ENCODE measurements around the gene NDST1. TPM values are rescaled to one million over a fixed set of nuclear protein-coding genes. Genes with fewer than 3 reads are reported as not detected.
A peak's percentile ranks its signal among the peaks of the same experiment; 100 is the strongest.

The NDST1 gene
- total RNA-seq, 1 donor from 2014 or later = 132 TPM

DNA sequence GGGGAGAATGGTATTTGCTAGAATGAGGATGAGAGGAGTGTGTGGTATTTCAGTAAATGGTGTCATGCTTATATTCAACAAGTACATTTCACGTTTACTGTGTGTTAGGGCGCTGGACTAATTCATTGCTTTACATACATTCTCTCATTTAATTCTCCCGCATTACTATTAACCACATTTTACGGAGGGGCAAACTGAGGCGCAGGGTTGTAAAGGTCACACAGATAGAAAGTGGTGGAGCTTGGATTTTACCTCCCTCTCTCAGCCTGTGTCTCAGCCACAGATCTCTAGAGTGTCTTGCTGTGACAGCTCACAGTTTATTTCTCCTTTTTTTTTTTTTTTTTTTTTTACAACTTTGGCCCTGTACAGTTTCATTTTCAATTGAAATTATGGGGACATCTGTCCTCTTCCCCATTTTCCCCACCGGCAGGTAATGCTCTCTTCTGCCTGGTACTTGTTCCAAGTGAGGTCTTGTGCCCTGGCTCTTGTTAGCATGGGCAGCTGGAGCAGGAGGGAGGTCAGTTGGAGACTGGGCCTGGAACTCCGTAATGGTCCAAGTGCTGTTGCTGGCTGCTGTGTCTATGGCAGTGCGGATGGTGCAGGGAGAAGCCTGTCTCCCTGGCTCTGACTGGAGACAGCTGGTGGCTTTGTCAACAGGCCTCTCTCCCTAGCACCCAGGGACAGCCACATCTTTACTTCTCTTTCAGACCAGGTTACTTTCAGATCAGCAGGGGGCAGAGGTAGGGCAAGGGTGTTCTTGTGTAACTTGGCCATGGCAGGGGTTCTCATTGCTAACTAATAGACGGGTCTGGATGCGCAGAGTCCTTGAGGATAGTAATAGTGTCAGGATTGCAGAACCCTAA is 20.5 kb upstream of the NDST1 start:
- Mint-ChIP-seq H3K9me3 (no peaks in the 10 kb centered on the region), H3K4me3 (peak overlapping the region; percentile 69), H3K27ac (peak overlapping the region; percentile 93), H3K27me3 (ENCODE audit: low read depth) (no peaks in the 10 kb centered on the region), H3K36me3 (no peaks in the 10 kb centered on the region), H3K4me1 (peaks cover 59% of the 10 kb centered on the region)
- no peak for DNase-seq (ENCODE audit: low spot score in 2 of 2, unreplicated experiment in 2 of 2)
- TF ChIP-seq, protein P1, sequence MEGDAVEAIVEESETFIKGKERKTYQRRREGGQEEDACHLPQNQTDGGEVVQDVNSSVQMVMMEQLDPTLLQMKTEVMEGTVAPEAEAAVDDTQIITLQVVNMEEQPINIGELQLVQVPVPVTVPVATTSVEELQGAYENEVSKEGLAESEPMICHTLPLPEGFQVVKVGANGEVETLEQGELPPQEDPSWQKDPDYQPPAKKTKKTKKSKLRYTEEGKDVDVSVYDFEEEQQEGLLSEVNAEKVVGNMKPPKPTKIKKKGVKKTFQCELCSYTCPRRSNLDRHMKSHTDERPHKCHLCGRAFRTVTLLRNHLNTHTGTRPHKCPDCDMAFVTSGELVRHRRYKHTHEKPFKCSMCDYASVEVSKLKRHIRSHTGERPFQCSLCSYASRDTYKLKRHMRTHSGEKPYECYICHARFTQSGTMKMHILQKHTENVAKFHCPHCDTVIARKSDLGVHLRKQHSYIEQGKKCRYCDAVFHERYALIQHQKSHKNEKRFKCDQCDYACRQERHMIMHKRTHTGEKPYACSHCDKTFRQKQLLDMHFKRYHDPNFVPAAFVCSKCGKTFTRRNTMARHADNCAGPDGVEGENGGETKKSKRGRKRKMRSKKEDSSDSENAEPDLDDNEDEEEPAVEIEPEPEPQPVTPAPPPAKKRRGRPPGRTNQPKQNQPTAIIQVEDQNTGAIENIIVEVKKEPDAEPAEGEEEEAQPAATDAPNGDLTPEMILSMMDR (IDR thresholded peaks at IDR 0.05; ENCODE audit: unreplicated experiment) = no peak

DNA sequence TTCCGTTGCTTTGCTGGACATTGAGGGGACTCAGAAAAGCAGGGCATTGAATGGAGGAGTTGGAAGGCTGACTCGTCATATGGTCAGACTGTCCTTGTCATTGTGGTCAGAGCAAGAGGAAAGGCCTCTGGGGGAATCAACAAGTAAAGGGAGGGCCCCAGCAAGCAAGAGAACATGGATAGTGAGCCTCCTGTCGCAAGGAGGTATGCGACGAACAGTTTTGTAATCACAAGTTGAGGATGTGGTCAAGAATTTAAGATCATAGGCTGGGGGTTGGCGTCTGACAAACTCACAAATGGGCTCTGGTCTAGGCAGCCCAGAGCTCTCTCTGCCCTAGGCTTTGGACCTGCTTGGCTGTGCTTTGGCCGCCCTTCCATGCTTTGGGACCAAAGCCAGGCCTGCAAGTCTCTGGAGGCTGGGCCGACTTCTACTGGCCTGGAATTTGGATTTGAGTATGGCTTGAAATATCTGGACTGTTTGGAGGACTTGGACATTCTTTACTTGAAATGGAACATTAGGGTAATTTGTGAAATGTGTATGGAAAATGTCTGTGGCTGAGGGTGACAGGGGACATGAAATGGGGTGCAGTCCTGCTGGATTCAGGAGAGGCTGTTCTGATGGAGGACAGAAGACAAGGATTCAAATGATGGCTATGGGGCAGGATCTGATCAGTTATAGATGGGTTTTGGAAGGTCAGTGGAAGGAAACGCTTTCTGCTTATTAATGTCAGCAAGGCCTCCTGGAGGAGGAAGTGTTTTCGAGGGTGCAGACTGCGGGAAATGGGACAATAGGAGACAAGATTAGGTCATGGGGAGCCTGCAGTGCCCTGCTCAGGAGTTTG is 19.2 kb upstream of the NDST1 start:
- TF ChIP-seq, protein P1 (IDR thresholded peaks at IDR 0.05; ENCODE audit: unreplicated experiment) = no peak
- no peaks in the 10 kb centered on the region for H3K9me3 Mint-ChIP-seq
- no peaks in the 10 kb centered on the region for H3K36me3 Mint-ChIP-seq
- peak overlapping the region; percentile 93 for H3K27ac Mint-ChIP-seq
- H3K27me3 Mint-ChIP-seq (ENCODE audit: low read depth) = no peaks in the 10 kb centered on the region
- DNase-seq (ENCODE audit: low spot score in 2 of 2, unreplicated experiment in 2 of 2) = no peak
- H3K4me1 Mint-ChIP-seq = peaks cover 64% of the 10 kb centered on the region
- H3K4me3 Mint-ChIP-seq = peak overlapping the region; percentile 69

DNA sequence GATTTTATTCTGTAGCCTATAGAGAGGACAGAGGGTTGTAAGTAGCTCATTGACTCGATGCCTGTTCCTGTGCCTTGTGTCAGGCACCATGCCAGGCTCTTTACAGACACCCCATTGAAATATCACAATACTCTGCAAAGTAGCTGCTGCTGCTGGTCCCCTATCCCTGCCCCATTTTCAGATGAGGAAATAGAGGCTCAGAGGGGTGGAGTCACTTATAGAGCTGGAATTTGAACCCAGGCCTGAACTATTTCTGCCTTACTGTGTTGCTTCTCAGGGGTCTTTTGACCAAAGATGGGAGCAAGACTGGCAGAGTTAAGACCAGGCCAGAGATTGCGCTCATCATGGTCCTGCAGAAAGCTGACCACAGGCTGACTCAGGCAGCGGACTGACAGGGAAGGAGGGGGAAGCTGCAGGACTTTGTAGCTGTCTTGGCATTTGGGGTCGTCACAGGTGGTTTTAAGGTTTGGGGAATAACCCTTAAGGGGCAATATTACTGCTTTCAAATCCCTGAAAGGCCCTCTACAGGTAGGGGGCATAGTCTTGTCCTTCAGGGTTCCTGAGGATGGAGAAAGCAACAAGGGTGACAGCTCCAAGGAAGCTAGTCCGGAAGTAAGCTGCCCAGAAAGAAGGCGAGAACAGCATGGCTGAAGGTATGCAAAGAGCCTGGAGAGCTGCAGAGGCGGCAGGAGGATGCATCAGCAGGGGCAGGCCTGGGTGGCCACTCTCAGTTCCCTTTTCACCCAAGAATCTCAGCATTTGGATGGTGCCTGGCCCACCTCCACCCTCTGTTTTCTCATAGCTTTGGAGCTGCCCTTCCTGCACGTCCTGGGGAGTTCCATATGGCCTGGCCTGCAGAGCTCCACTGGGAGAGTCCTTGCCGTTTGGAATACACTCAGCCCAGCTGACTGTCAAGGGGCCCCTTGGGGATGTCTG is 18.3 kb upstream of the NDST1 start:
- Mint-ChIP-seq H3K4me1 (peaks cover 64% of the 10 kb centered on the region), H3K9me3 (no peaks in the 10 kb centered on the region), H3K36me3 (no peaks in the 10 kb centered on the region), H3K4me3 (no peak overlapping the region), H3K27ac (peak overlapping the region; percentile 77), H3K27me3 (ENCODE audit: low read depth) (no peaks in the 10 kb centered on the region)
- TF ChIP-seq, protein P1 (IDR thresholded peaks at IDR 0.05; ENCODE audit: unreplicated experiment) = no peak
- no peak for DNase-seq (ENCODE audit: low spot score in 2 of 2, unreplicated experiment in 2 of 2)

DNA sequence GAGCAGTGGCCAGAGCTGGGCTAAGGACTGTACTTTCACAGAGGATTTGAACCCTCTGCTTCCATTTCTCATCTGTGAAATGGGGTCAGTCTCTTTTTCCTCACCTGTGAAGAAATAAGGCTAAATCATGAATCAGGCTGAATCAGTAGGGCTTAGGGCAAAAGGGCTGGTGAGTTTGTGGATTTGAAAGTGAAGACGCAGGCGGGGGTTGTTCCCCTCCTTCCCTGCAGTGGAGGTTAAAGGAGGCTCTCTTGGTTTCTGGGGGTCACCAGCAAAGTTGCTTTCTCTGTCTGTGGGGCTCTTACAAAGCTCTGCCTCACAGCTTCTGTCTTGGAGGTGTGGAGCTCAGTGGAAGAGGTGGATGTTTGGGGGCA is 17.6 kb upstream of the NDST1 start:
- H3K27me3 Mint-ChIP-seq (ENCODE audit: low read depth) = no peaks in the 10 kb centered on the region
- TF ChIP-seq, protein P1 (IDR thresholded peaks at IDR 0.05; ENCODE audit: unreplicated experiment) = no peak
- no peaks in the 10 kb centered on the region for H3K36me3 Mint-ChIP-seq
- peak overlapping the region; percentile 77 for H3K27ac Mint-ChIP-seq
- no peaks in the 10 kb centered on the region for H3K9me3 Mint-ChIP-seq
- H3K4me1 Mint-ChIP-seq = peaks cover 59% of the 10 kb centered on the region
- no peak for DNase-seq (ENCODE audit: low spot score in 2 of 2, unreplicated experiment in 2 of 2)
- no peak overlapping the region for H3K4me3 Mint-ChIP-seq

DNA sequence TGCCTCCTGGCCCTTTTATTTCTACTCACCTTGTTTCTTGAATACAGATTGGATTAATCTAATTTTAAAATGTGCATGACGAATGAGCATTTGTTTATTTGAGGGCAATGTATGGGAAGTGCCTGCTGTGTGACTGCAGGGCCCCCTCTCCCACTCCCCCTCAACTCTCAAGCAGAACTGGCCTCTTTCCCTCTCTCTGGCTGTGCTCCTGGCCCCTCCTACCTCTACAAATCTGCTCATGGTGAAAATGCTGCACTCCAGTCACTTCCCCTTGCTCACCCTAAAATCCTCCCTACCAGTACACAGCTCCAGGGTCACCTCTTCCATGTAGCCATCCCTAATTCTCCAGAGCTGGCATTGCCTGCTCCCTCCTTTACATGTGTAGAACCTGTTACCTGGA is 17.2 kb upstream of the NDST1 start:
- peak overlapping the region; percentile 77 for H3K27ac Mint-ChIP-seq
- H3K36me3 Mint-ChIP-seq = peaks cover 2% of the 10 kb centered on the region
- no peaks in the 10 kb centered on the region for H3K27me3 Mint-ChIP-seq (ENCODE audit: low read depth)
- TF ChIP-seq, protein P1 (IDR thresholded peaks at IDR 0.05; ENCODE audit: unreplicated experiment) = no peak
- no peak overlapping the region for H3K4me3 Mint-ChIP-seq
- no peak for DNase-seq (ENCODE audit: low spot score in 2 of 2, unreplicated experiment in 2 of 2)
- peaks cover 59% of the 10 kb centered on the region for H3K4me1 Mint-ChIP-seq
- no peaks in the 10 kb centered on the region for H3K9me3 Mint-ChIP-seq
